ENCODE results near the gene MND1.

MND1 gene

GRCh38 chr4:153346563-153346962 lies 2.1 kb downstream of the MND1 start:
- FAIRE-seq, result no peak

- no peak for FAIRE-seq
Measured at GRCh38 chr4:153347117-153347516, 2.6 kb downstream of the MND1 start.

- FAIRE-seq, result no peak
Measured at GRCh38 chr4:153348006-153348405, 3.5 kb downstream of the MND1 start.

- no peak for FAIRE-seq
Measured at GRCh38 chr4:153349206-153349805, 4.8 kb downstream of the MND1 start.

- no peak for FAIRE-seq
Measured at GRCh38 chr4:153362184-153362583, 17.7 kb downstream of the MND1 start.

- FAIRE-seq, result no peak
Measured at GRCh38 chr4:153364061-153364460, 19.6 kb downstream of the MND1 start.

GRCh38 chr4:153365003-153365402 lies 20.5 kb downstream of the MND1 start:
- no peak for FAIRE-seq

- FAIRE-seq, result no peak
Measured at GRCh38 chr4:153366486-153366885, 22.0 kb downstream of the MND1 start.

- FAIRE-seq, result no peak
Measured at GRCh38 chr4:153367092-153367491, 22.6 kb downstream of the MND1 start.

- no peak for FAIRE-seq
Measured at GRCh38 chr4:153369021-153369420, 24.5 kb downstream of the MND1 start.

- FAIRE-seq, result no peak
Measured at GRCh38 chr4:153371701-153372234, 27.3 kb downstream of the MND1 start.

- FAIRE-seq, result no peak
Measured at GRCh38 chr4:153372967-153373562, 28.6 kb downstream of the MND1 start.

GRCh38 chr4:153374442-153374841 lies 30.0 kb downstream of the MND1 start:
- FAIRE-seq, result no peak

- no peak for FAIRE-seq
Measured at GRCh38 chr4:153375303-153375702, 30.8 kb downstream of the MND1 start.

- no peak for FAIRE-seq
Measured at GRCh38 chr4:153383131-153383530, 38.6 kb downstream of the MND1 start.

GRCh38 chr4:153384160-153384559 lies 39.7 kb downstream of the MND1 start:
- FAIRE-seq, result no peak

GRCh38 chr4:153385784-153386183 lies 41.3 kb downstream of the MND1 start:
- FAIRE-seq, result no peak

GRCh38 chr4:153387981-153388380 lies 43.5 kb downstream of the MND1 start:
- no peak for FAIRE-seq

- no peak for FAIRE-seq
Measured at GRCh38 chr4:153393397-153393796, 48.9 kb downstream of the MND1 start.

GRCh38 chr4:153394945-153395344 lies 50.5 kb downstream of the MND1 start:
- FAIRE-seq, result no peak

- FAIRE-seq, result no peak
Measured at GRCh38 chr4:153398713-153399112, 54.2 kb downstream of the MND1 start.

- no peak for FAIRE-seq
Measured at GRCh38 chr4:153399358-153399757, 54.9 kb downstream of the MND1 start.

GRCh38 chr4:153401501-153401900 lies 57.0 kb downstream of the MND1 start:
- no peak for FAIRE-seq

GRCh38 chr4:153402366-153402765 lies 57.9 kb downstream of the MND1 start:
- no peak for FAIRE-seq

- no peak for FAIRE-seq
Measured at GRCh38 chr4:153403726-153404125, 59.2 kb downstream of the MND1 start.

Data from colon (tissue), 2 donors.